ENCODE data around the gene EMILIN1.

Gene EMILIN1

GRCh38 chr2:27051902-27052645 is 26.3 kb upstream of the EMILIN1 start:
- H3K27ac Mint-ChIP-seq: peak overlapping the region; percentile 81 to 89 (median 81)
- H3K36me3 Mint-ChIP-seq (ENCODE audit: low read depth): peaks cover 36% of the 10 kb centered on the region
- no peak for TF ChIP-seq CTCF (IDR thresholded peaks at IDR 0.05; ENCODE audit: unreplicated experiment in 3 of 3)
- H3K4me3 Mint-ChIP-seq: peak overlapping the region; percentile 92 to 98 (median 93)
- peaks cover 16% of the 10 kb centered on the region for H3K4me1 Mint-ChIP-seq
- no peaks in the 10 kb centered on the region for H3K9me3 Mint-ChIP-seq
- H3K27me3 Mint-ChIP-seq (ENCODE audit: low read depth): peaks cover 4% of the 10 kb centered on the region

GRCh38 chr2:27053321-27053720 is 25.1 kb upstream of the EMILIN1 start:
- peaks cover 16% of the 10 kb centered on the region for H3K4me1 Mint-ChIP-seq
- H3K27me3 Mint-ChIP-seq (ENCODE audit: low read depth): peaks cover 4% of the 10 kb centered on the region
- no peak for TF ChIP-seq CTCF (IDR thresholded peaks at IDR 0.05; ENCODE audit: unreplicated experiment in 3 of 3)
- peak overlapping the region in 2 of 3 experiments; percentile 12 to 65 for H3K27ac Mint-ChIP-seq
- no peaks in the 10 kb centered on the region for H3K9me3 Mint-ChIP-seq
- peaks cover 40% of the 10 kb centered on the region for H3K36me3 Mint-ChIP-seq (ENCODE audit: low read depth)
- peak overlapping the region; percentile 92 to 98 (median 93) for H3K4me3 Mint-ChIP-seq

GRCh38 chr2:27053776-27054175 is 24.6 kb upstream of the EMILIN1 start:
- Mint-ChIP-seq H3K27ac (peak overlapping the region in 1 of 3 experiments; percentile 2), H3K4me3 (peak overlapping the region; percentile 52 to 92 (median 73)), H3K36me3 (ENCODE audit: low read depth) (peaks cover 42% of the 10 kb centered on the region), H3K27me3 (ENCODE audit: low read depth) (peaks cover 4% of the 10 kb centered on the region), H3K4me1 (peaks cover 16% of the 10 kb centered on the region), H3K9me3 (no peaks in the 10 kb centered on the region)
- no peak for TF ChIP-seq CTCF (IDR thresholded peaks at IDR 0.05; ENCODE audit: unreplicated experiment in 3 of 3)

- peak overlapping the region; percentile 59 to 92 (median 73) for H3K4me3 Mint-ChIP-seq
- peaks cover 11% of the 10 kb centered on the region for H3K4me1 Mint-ChIP-seq
- TF ChIP-seq CTCF (IDR thresholded peaks at IDR 0.05; ENCODE audit: unreplicated experiment in 3 of 3): no peak
- H3K9me3 Mint-ChIP-seq: no peaks in the 10 kb centered on the region
- H3K27me3 Mint-ChIP-seq (ENCODE audit: low read depth): peaks cover 4% of the 10 kb centered on the region
- no peak overlapping the region for H3K27ac Mint-ChIP-seq
- H3K36me3 Mint-ChIP-seq (ENCODE audit: low read depth): peaks cover 52% of the 10 kb centered on the region
These were observed 23.7 kb upstream of the EMILIN1 start for GRCh38 chr2:27054721-27055120.

- H3K27ac Mint-ChIP-seq: no peak overlapping the region
- peaks cover 8% of the 10 kb centered on the region for H3K4me1 Mint-ChIP-seq
- H3K27me3 Mint-ChIP-seq (ENCODE audit: low read depth): no peaks in the 10 kb centered on the region
- H3K9me3 Mint-ChIP-seq: no peaks in the 10 kb centered on the region
- no peak for TF ChIP-seq CTCF (IDR thresholded peaks at IDR 0.05; ENCODE audit: unreplicated experiment in 3 of 3)
- H3K4me3 Mint-ChIP-seq: no peak overlapping the region
- H3K36me3 Mint-ChIP-seq (ENCODE audit: low read depth): peaks cover 58% of the 10 kb centered on the region
These were observed 21.2 kb upstream of the EMILIN1 start for GRCh38 chr2:27057184-27057583.

GRCh38 chr2:27058210-27058609 is 20.2 kb upstream of the EMILIN1 start:
- Mint-ChIP-seq H3K4me3 (no peak overlapping the region), H3K9me3 (no peaks in the 10 kb centered on the region), H3K27ac (no peak overlapping the region), H3K27me3 (ENCODE audit: low read depth) (no peaks in the 10 kb centered on the region), H3K4me1 (peaks cover 6% of the 10 kb centered on the region), H3K36me3 (ENCODE audit: low read depth) (peaks cover 64% of the 10 kb centered on the region)
- no peak for TF ChIP-seq CTCF (IDR thresholded peaks at IDR 0.05; ENCODE audit: unreplicated experiment in 3 of 3)
